G401.6 (cell line): ENCODE results near the gene ATOH8.
A peak's percentile ranks its signal among the peaks of the same experiment; 100 is the strongest.

Experiments
- FAIRE-seq: peaks from 2 replicates; lab custom pipeline; 2012; peaks lifted over from hg19 to GRCh38; lab: Jason Lieb, UNC

Gene ATOH8

GRCh38 chr2:85736456-85737355 lies 17.1 kb upstream of the ATOH8 start:
- no peak for FAIRE-seq

- FAIRE-seq: no peak
Measured at GRCh38 chr2:85737481-85737880, 16.3 kb upstream of the ATOH8 start.

GRCh38 chr2:85737961-85738360 lies 15.8 kb upstream of the ATOH8 start:
- FAIRE-seq: no peak

- FAIRE-seq: no peak
Measured at GRCh38 chr2:85740193-85740592, 13.6 kb upstream of the ATOH8 start.

GRCh38 chr2:85741211-85741832 lies 12.5 kb upstream of the ATOH8 start:
- no peak for FAIRE-seq

GRCh38 chr2:85741833-85742455 lies 11.8 kb upstream of the ATOH8 start:
- FAIRE-seq: no peak

GRCh38 chr2:85743304-85743978 lies 10.3 kb upstream of the ATOH8 start:
- FAIRE-seq: no peak

DNA sequence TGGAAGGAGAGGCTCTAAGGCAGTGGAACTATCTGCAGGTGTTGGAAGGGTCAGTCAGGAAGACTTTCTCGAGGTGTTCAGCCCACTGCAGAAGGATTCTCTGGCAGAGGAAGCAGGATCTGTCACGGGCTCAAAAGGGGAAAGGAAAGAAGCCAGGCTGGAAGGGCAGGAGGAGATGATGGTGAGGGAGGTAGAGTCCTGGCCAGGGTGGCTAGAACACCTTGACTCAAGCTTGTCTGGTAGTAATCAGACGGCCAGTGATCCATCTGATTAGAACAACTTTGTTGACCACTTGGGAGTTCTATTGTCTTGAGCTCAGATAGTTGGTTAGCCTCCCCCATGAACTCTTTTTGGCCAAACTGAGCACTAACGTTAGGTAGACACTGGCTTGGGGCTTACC lies 9.7 kb upstream of the ATOH8 start:
- no peak for FAIRE-seq

GRCh38 chr2:85744741-85745601 lies 8.8 kb upstream of the ATOH8 start:
- no peak for FAIRE-seq

GRCh38 chr2:85745619-85746018 lies 8.2 kb upstream of the ATOH8 start:
- FAIRE-seq: no peak

DNA sequence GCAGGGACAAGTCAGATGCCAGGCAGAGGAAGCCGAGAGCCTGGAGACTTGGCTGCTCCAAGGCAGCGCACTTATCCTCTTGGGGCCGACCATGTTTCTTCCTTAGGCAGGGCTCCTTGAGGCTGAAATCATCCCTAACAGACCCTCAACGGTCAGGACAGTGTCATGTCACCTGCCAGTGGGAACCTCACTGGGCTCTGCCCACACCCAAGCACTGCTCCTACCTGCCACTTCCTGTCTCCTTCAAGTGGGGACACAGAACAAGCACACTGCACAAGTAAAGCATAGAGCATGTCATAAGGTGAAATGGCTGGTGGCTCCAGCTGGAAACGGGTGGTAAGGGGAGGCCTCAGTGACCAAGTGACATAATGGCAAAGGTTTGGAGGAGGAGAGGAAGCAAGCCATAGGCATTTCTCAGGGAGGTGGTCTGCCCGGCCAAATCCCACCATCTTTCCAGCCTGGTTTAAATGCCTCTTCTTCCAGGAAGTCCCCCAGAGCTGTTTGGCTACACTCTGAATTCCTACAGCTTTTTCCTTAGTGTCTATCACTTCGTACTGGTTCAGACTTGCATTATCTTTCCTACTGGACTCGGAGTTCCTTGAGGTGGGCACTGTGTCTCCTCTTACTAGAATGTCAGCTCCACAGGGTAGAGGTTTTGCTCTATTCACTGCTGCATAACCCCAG lies 7.3 kb upstream of the ATOH8 start:
- no peak for FAIRE-seq

DNA sequence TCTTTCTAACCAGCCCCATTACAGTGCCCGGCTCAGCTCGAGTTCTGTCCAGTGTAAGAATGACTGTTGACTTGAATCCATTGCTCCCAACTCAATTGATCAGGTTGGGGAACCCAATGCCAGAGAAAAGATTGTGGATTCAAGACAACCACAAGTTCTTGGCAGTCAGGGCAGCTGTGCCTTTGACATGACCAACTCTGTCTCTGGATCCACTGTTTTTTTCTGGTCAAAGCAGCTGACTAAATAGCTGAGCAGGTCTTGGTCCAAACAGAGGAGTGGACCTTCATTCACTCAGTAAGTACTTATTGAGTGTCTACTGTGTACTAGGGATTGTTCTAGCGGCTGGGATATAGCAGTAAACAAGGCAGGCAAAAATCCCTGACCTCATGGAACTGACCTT lies 6.3 kb upstream of the ATOH8 start:
- FAIRE-seq: no peak

GRCh38 chr2:85748039-85748734 lies 5.6 kb upstream of the ATOH8 start:
- FAIRE-seq: no peak

- no peak for FAIRE-seq
Measured at GRCh38 chr2:85748985-85749875, 4.6 kb upstream of the ATOH8 start.

DNA sequence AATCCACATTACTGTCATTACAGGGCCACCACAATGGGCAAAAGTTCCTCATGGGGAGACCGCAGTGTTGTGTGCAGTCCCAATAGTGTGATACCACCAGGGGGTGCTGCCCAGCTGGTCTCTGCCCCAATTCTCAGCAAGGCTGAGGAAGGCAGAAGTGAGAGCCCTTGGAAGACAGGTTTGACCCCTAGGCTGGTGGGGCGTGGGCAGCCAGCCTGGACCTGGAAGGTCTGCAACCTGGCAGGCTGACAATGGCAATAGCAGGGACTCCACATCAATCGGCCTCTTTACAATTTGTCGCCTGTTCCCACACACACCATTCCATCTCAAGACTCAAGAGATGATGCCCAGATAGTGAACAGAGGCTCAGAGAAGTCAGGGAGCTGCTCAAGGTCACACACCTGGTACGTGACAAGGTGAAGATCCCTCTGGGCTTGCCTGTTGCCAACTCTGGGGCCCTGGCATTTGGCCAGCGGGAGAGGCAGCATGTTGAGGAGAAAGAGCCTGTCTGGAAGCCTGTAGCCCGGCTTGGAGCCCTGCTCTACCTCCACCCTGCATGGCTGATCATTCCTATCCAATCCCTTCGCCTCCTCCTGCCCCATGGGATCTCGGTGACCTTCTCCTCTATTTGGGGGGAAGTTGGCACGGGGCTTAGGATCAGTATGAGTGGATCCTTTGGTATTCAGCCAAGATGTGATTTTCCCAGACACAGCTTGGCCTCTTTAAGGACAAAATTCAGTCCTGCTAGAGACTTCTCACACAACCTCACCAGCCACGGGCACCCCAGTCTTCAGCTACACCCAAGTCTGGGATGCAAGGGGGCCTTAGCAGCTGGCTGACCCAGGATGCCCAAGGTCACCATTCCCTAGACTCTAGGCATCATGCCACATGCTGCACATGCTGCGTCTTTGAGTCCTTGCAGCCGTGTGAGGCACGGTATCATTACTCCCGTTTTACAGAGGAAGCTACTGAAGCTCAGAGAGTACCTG lies 2.9 kb upstream of the ATOH8 start:
- FAIRE-seq: peak; percentile 46

DNA sequence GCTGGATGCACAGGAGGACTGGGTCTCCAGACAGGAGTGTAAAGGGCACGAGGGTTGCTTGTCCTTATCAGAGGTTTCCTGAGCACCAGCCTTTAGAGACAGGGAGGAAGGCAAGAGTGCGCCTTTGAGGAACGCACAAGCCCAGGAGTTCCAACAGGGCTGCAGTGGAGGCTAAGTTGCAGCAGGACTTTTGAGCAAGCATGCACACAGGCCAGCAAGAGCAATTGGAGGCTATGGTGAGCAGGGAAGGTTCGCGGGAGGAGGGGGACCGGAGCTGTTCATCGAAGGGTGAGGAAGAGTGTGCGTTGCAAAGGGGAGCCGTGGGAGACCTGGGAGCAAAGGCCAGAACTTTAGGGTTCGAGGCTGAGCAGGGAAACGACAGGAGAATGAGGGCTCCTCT lies 2.2 kb upstream of the ATOH8 start:
- no peak for FAIRE-seq

DNA sequence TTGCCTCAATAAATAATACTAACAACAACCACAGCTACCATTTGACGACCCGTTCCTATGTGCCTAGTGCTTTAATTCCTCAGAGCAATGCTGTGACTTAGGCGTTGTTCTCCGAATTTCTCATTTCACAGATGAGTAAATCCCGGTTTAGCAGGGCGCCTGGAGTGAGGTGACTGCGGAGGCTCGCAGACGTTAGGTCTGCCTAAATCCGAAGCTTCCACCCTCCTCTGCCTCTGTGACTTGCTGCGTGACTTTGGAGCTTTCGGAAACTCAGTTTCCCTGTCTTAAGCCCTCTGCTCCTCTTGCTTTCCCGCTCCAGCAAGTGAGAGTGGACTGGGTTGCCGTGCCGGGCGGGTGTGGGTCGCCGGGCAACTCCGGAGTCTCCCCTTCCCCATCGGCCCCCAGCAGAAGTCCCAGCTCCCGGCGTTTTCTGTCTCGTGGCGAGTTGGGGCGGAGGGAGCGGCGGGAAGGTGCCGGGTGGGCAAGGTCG lies 711 bp upstream of the ATOH8 start:
- no peak for FAIRE-seq
